ENCODE results near the gene HECW1. TPM values are rescaled to one million over a fixed set of nuclear protein-coding genes. Genes with fewer than 3 reads are reported as not detected.

The HECW1 gene
- total and polyA plus RNA-seq, 2 experiments from 2014 or later, result 11.0 to 21.8 TPM

DNA sequence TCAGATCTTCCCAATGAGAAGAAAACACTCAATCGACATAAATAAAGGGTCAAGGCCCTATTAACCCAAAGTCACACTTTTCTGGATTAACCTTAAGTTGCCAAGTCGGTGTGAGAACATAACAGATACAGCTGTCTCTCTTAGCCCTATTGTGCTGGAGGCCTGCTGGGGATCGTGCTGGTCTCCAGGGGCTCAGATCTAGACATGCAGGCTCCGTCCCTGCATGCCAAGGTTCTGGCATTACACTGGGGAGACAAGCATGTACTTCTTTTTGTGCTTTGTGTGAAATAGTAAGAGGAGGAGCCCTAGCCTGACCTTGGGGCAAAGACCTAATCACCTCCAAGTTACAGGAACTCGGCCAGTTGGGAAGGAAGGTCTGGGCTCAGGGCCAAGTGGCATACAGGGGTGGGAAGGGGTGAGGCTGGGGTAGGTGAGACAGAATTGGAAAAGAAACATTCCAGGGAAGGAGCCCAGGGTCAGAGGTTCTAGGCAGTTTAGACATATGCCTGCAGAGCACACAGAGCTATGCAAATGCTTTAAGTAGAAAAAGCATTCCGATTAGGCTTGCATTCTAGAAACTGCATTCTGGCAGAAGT, 216.4 kb downstream of the HECW1 start (continued):
- no peak for TF ChIP-seq REST (IDR thresholded peaks at IDR 0.05; ENCODE audit: unreplicated experiment)
- no peak for TF ChIP-seq NANOG (IDR thresholded peaks at IDR 0.05; ENCODE audit: borderline replicate concordance)
- TF ChIP-seq ZNF331 (CRISPR knock-in tag; IDR thresholded peaks at IDR 0.05; ENCODE audit: low read depth), result no peak
- TF ChIP-seq JUNB (IDR thresholded peaks at IDR 0.05; ENCODE audit: unreplicated experiment), result no peak
- no peak for TF ChIP-seq POLR2AphosphoS5 (IDR thresholded peaks at IDR 0.05; ENCODE audit: low read depth)

GRCh38 chr7:43332193-43332796, 219.8 kb downstream of the HECW1 start:
- Mint-ChIP-seq H3K27me3 (ENCODE audit: insufficient read depth, low read depth, poor library complexity) (peaks cover 9% of the 10 kb centered on the region), H3K9me3 (no peaks in the 10 kb centered on the region), H3K4me3 (no peak overlapping the region), H3K27ac (no peak overlapping the region), H3K4me1 (peaks cover 7% of the 10 kb centered on the region; the same call in 1 of the 3 replicates), H3K36me3 (ENCODE audit: low read depth) (no peaks in the 10 kb centered on the region)
- no peak for ATAC-seq
- no peaks in the 10 kb centered on the region for H3K4me1 ChIP-seq (ENCODE audit: insufficient read depth)
- H3K9me2 ChIP-seq (ENCODE audit: insufficient read depth), result peaks cover 9% of the 10 kb centered on the region
- H3F3A ChIP-seq (replicated peaks; ENCODE audit: low read depth), result no peaks in the 10 kb centered on the region
- no peaks in the 10 kb centered on the region for H3K27me3 ChIP-seq (ENCODE audit: insufficient read depth)
- H4K20me1 ChIP-seq (replicated peaks; ENCODE audit: insufficient read depth), result no peaks in the 10 kb centered on the region
- no peak for DNase-seq (ENCODE audit: low spot score)
- no peaks in the 10 kb centered on the region for H3K36me3 ChIP-seq (ENCODE audit: insufficient read depth)
- H3K79me2 ChIP-seq (replicated peaks; ENCODE audit: insufficient read depth), result no peaks in the 10 kb centered on the region
- H3K4me3 ChIP-seq, result no peak overlapping the region
- H3K4me2 ChIP-seq, result no peak overlapping the region
- no peak overlapping the region for H2AFZ ChIP-seq
- no peak overlapping the region for H3K27ac ChIP-seq (ENCODE audit: low read depth)
- TF ChIP-seq, protein P1, sequence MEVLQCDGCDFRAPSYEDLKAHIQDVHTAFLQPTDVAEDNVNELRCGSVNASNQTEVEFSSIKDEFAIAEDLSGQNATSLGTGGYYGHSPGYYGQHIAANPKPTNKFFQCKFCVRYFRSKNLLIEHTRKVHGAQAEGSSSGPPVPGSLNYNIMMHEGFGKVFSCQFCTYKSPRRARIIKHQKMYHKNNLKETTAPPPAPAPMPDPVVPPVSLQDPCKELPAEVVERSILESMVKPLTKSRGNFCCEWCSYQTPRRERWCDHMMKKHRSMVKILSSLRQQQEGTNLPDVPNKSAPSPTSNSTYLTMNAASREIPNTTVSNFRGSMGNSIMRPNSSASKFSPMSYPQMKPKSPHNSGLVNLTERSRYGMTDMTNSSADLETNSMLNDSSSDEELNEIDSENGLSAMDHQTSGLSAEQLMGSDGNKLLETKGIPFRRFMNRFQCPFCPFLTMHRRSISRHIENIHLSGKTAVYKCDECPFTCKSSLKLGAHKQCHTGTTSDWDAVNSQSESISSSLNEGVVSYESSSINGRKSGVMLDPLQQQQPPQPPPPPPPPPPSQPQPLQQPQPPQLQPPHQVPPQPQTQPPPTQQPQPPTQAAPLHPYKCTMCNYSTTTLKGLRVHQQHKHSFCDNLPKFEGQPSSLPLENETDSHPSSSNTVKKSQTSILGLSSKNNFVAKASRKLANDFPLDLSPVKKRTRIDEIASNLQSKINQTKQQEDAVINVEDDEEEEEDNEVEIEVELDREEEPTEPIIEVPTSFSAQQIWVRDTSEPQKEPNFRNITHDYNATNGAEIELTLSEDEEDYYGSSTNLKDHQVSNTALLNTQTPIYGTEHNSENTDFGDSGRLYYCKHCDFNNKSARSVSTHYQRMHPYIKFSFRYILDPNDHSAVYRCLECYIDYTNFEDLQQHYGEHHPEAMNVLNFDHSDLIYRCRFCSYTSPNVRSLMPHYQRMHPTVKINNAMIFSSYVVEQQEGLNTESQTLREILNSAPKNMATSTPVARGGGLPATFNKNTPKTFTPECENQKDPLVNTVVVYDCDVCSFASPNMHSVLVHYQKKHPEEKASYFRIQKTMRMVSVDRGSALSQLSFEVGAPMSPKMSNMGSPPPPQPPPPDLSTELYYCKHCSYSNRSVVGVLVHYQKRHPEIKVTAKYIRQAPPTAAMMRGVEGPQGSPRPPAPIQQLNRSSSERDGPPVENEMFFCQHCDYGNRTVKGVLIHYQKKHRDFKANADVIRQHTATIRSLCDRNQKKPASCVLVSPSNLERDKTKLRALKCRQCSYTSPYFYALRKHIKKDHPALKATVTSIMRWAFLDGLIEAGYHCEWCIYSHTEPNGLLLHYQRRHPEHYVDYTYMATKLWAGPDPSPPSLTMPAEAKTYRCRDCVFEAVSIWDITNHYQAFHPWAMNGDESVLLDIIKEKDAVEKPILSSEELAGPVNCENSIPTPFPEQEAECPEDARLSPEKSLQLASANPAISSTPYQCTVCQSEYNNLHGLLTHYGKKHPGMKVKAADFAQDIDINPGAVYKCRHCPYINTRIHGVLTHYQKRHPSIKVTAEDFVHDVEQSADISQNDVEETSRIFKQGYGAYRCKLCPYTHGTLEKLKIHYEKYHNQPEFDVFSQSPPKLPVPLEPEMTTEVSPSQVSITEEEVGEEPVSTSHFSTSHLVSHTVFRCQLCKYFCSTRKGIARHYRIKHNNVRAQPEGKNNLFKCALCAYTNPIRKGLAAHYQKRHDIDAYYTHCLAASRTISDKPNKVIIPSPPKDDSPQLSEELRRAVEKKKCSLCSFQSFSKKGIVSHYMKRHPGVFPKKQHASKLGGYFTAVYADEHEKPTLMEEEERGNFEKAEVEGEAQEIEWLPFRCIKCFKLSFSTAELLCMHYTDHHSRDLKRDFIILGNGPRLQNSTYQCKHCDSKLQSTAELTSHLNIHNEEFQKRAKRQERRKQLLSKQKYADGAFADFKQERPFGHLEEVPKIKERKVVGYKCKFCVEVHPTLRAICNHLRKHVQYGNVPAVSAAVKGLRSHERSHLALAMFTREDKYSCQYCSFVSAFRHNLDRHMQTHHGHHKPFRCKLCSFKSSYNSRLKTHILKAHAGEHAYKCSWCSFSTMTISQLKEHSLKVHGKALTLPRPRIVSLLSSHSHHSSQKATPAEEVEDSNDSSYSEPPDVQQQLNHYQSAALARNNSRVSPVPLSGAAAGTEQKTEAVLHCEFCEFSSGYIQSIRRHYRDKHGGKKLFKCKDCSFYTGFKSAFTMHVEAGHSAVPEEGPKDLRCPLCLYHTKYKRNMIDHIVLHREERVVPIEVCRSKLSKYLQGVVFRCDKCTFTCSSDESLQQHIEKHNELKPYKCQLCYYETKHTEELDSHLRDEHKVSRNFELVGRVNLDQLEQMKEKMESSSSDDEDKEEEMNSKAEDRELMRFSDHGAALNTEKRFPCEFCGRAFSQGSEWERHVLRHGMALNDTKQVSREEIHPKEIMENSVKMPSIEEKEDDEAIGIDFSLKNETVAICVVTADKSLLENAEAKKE (CRISPR knock-in tag; IDR thresholded peaks at IDR 0.05), result no peak
- TF ChIP-seq NANOG (IDR thresholded peaks at IDR 0.05; ENCODE audit: borderline replicate concordance) (no peak), JUNB (IDR thresholded peaks at IDR 0.05; ENCODE audit: unreplicated experiment) (no peak), CTCF (conservative IDR thresholded peaks at IDR 0.05; ENCODE audit: low read depth in 2 of 2) (no peak), ZNF331 (CRISPR knock-in tag; IDR thresholded peaks at IDR 0.05; ENCODE audit: low read depth) (no peak), POLR2AphosphoS5 (IDR thresholded peaks at IDR 0.05; ENCODE audit: low read depth) (no peak), ZNF114 (CRISPR knock-in tag; IDR thresholded peaks at IDR 0.05) (no peak), CREB1 (CRISPR knock-in tag; IDR thresholded peaks at IDR 0.05; ENCODE audit: low read depth) (no peak), EZH2 (IDR thresholded peaks at IDR 0.05; ENCODE audit: low read depth, unreplicated experiment) (no peak)
- TF ChIP-seq, protein P2, sequence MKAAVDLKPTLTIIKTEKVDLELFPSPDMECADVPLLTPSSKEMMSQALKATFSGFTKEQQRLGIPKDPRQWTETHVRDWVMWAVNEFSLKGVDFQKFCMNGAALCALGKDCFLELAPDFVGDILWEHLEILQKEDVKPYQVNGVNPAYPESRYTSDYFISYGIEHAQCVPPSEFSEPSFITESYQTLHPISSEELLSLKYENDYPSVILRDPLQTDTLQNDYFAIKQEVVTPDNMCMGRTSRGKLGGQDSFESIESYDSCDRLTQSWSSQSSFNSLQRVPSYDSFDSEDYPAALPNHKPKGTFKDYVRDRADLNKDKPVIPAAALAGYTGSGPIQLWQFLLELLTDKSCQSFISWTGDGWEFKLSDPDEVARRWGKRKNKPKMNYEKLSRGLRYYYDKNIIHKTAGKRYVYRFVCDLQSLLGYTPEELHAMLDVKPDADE (IDR thresholded peaks at IDR 0.05), result no peak
